Lower lobe of right lung (tissue), 2 donors: ENCODE measurements around the gene EDN2. TPM values are rescaled to one million over a fixed set of nuclear protein-coding genes. Genes with fewer than 3 reads are reported as not detected.

Source experiments
- ATAC-seq, 2 donors: fragments of 200-7000 bp; cut with Tn5 transposase; one replicate each; pipeline ENCODE4 v1.9.1; 2020 to 2022; ENCODE audit warnings: mild to moderate bottlenecking in 2 of 2, moderate library complexity in 2 of 2
- DNase-seq: peaks from one replicate; pipeline ENCODE4 v3.0.0-alpha.2; 2020
- H3K27ac ChIP-seq: fragments of 200-600 bp; one replicate; pipeline ENCODE4 v1.8.0; 2022
- H3K27me3 ChIP-seq: fragments of 200-600 bp; one replicate; pipeline ENCODE4 v1.8.0; 2022; ENCODE audit warnings: low read depth
- H3K36me3 ChIP-seq: fragments of 200-600 bp; one replicate; pipeline ENCODE4 v1.8.0; 2022; ENCODE audit warnings: mild to moderate bottlenecking
- H3K4me1 ChIP-seq: fragments of 200-600 bp; one replicate; pipeline ENCODE4 v1.8.0; 2022
- H3K4me3 ChIP-seq: fragments of 200-600 bp; one replicate; pipeline ENCODE4 v1.8.0; 2022; ENCODE audit warnings: mild to moderate bottlenecking
- H3K9me3 ChIP-seq: fragments of 200-600 bp; one replicate; pipeline ENCODE4 v1.8.0; 2022
- CTCF ChIP-seq: fragments of 200-600 bp; IDR thresholded peaks from one replicate; pipeline ENCODE4 v1.8.0; 2022; ENCODE audit warnings: antibody characterized with exemption, mild to moderate bottlenecking
- intact Hi-C: fragments of 100-400 bp; cut with DNase I; formaldehyde crosslinking; loops from one replicate; pipeline ENCODE4 v1.11.0; 2022
- total RNA-seq: library from RNA; stranded (reverse); fragmentation: NEBNext Ultra II Directional; extraction: Animal tissue kit (Norgen Biotek cat#: 25700); gene quantifications from one replicate; pipeline ENCODE4 v1.2.1, GENCODE V29; 2021
- donor health status: DM: no; HTN: yes; CAD: no; lungs with severe emphysema.

Gene EDN2
- total RNA-seq, 1 donor from 2014 or later = 2.1 TPM

- H3K9me3 ChIP-seq = no peaks in the 10 kb centered on the region
- no peak for TF ChIP-seq CTCF
- H3K36me3 ChIP-seq = no peaks in the 10 kb centered on the region
- no peak for DNase-seq
- no peaks in the 10 kb centered on the region for H3K27me3 ChIP-seq
- no peaks in the 10 kb centered on the region for H3K4me1 ChIP-seq
- H3K27ac ChIP-seq = no peak overlapping the region
- no peak overlapping the region for H3K4me3 ChIP-seq
- intact Hi-C loops = no loop called here
- ATAC-seq = no peak
Observed at GRCh38 chr1:41455479-41456332, 28.8 kb downstream of the EDN2 start.

- H3K4me3 ChIP-seq = no peak overlapping the region
- no peak for TF ChIP-seq CTCF
- ATAC-seq = peak in 1 of 2 donors; percentile 29
- intact Hi-C loops = no loop called here
- no peaks in the 10 kb centered on the region for H3K27me3 ChIP-seq
- H3K9me3 ChIP-seq = no peaks in the 10 kb centered on the region
- no peak overlapping the region for H3K27ac ChIP-seq
- H3K4me1 ChIP-seq = no peaks in the 10 kb centered on the region
- no peaks in the 10 kb centered on the region for H3K36me3 ChIP-seq
- DNase-seq = no peak
Observed at GRCh38 chr1:41454406-41454805, 30.1 kb downstream of the EDN2 start.

GRCh38 chr1:41452704-41453290, 31.7 kb downstream of the EDN2 start:
- no peak overlapping the region for H3K4me3 ChIP-seq
- no peak for TF ChIP-seq CTCF
- DNase-seq (no peak), ATAC-seq (no peak)
- no peaks in the 10 kb centered on the region for H3K27me3 ChIP-seq
- no peaks in the 10 kb centered on the region for H3K36me3 ChIP-seq
- H3K4me1 ChIP-seq = no peaks in the 10 kb centered on the region
- no peak overlapping the region for H3K27ac ChIP-seq
- intact Hi-C loops = no loop called here
- no peaks in the 10 kb centered on the region for H3K9me3 ChIP-seq

GRCh38 chr1:41450747-41451285, 33.7 kb downstream of the EDN2 start:
- Histone ChIP-seq H3K9me3 (no peaks in the 10 kb centered on the region), H3K4me1 (no peaks in the 10 kb centered on the region), H3K4me3 (no peak overlapping the region), H3K27me3 (no peaks in the 10 kb centered on the region), H3K27ac (no peak overlapping the region), H3K36me3 (no peaks in the 10 kb centered on the region)
- ATAC-seq (no peak), DNase-seq (no peak)
- intact Hi-C loops = no loop called here
- TF ChIP-seq CTCF = no peak

- Histone ChIP-seq H3K4me1 (no peaks in the 10 kb centered on the region), H3K27me3 (no peaks in the 10 kb centered on the region), H3K9me3 (peaks cover 6% of the 10 kb centered on the region), H3K4me3 (no peak overlapping the region), H3K27ac (no peak overlapping the region), H3K36me3 (no peaks in the 10 kb centered on the region)
- ATAC-seq = no peak
- intact Hi-C loops = no loop called here
- DNase-seq = no peak
- TF ChIP-seq CTCF = no peak
Observed at GRCh38 chr1:41449326-41449921, 35.1 kb downstream of the EDN2 start.
